ENCODE measurements around the gene SNRNP200. TPM values are rescaled to one million over a fixed set of nuclear protein-coding genes. Genes with fewer than 3 reads are reported as not detected.

SNRNP200 gene
- total RNA-seq, 2 donors from 2014 or later, result 117 to 148 TPM

DNA sequence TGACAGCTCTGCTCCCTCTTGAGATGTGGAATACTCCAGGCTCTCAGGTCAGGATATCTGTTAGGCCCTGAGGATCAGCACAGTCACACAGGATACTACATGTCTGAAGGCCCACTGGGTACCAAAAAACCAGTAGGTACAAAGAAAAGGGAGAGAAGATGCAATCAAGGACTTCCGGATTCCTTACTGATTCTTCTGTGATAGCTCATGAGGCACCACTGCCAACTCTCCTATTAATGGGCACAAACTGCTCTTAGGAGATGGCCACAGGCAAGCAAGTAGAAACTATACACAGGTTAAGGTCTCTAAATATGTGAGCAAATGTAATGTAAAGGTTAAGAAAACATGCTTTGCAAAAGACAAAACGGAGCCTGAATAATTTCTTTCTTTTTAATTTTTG is 43.0 kb downstream of the SNRNP200 start:
- Histone ChIP-seq H3K9me3 (no peaks in the 10 kb centered on the region), H3K27ac (no peak overlapping the region), H3K27me3 (replicated peaks; ENCODE audit: insufficient read depth) (no peaks in the 10 kb centered on the region), H3K4me3 (no peak overlapping the region), H3K4me1 (replicated peaks) (peaks cover 9% of the 10 kb centered on the region), H3K36me3 (no peaks in the 10 kb centered on the region)
- TF ChIP-seq POLR2AphosphoS5 (IDR thresholded peaks at IDR 0.05), result peak; percentile 11
- TF ChIP-seq, protein P1, sequence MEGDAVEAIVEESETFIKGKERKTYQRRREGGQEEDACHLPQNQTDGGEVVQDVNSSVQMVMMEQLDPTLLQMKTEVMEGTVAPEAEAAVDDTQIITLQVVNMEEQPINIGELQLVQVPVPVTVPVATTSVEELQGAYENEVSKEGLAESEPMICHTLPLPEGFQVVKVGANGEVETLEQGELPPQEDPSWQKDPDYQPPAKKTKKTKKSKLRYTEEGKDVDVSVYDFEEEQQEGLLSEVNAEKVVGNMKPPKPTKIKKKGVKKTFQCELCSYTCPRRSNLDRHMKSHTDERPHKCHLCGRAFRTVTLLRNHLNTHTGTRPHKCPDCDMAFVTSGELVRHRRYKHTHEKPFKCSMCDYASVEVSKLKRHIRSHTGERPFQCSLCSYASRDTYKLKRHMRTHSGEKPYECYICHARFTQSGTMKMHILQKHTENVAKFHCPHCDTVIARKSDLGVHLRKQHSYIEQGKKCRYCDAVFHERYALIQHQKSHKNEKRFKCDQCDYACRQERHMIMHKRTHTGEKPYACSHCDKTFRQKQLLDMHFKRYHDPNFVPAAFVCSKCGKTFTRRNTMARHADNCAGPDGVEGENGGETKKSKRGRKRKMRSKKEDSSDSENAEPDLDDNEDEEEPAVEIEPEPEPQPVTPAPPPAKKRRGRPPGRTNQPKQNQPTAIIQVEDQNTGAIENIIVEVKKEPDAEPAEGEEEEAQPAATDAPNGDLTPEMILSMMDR (IDR thresholded peaks at IDR 0.05), result no peak
- WGBS, result 39% methylated on average over 2 of the region's 2 CpGs
- DNase-seq (ENCODE audit: low spot score), result no peak
- intact Hi-C loops (cut with DNase I), result loop anchor here (5.0 kb wide), 1 partner anchor 125 kb away; the partner anchor contains the start of gene ASTL

DNA sequence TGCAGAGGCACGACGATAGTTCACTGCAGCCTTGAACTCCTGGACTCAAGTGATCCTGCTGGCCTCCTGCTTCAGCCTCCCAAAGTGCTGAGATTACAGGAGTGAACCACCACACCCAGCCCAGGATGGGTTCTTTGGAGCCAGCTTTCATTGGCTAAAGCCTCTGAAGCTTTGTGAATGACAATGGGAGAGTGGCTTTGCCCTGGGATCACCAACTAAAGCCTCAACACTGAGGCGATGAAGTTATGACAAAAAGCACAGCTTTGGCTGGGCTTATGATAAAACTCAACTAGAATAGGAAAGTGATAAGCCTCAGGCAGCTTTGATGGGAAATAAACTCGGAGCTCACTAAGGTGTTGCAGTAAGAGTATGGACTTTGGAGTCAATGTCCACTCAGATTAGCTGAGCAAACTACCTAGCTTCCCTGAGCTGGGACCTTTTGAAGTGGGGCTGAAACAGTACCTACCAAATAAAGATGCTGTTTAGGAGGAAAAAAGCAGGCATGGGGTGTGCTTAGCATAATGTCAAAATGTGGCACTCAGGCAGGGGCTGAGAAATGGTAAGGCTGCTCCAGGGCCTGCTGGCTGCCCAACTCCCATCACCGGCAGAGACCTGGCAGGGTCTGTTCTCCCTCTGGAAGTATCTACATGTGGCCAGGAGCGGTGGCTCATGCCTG is 43.9 kb downstream of the SNRNP200 start:
- intact Hi-C loops (cut with DNase I), result loop anchor here (5.0 kb wide), 1 partner anchor 124 kb away; the partner anchor contains the start of gene ASTL
- Histone ChIP-seq H3K27ac (peak overlapping the region in 1 of 2 donors; percentile 54), H3K36me3 (no peaks in the 10 kb centered on the region), H3K9me3 (no peaks in the 10 kb centered on the region), H3K4me3 (no peak overlapping the region), H3K4me1 (replicated peaks) (peaks cover 9% of the 10 kb centered on the region), H3K27me3 (replicated peaks; ENCODE audit: insufficient read depth) (no peaks in the 10 kb centered on the region)
- WGBS, result 88% methylated on average over 6 of the region's 6 CpGs
- TF ChIP-seq, protein P1 (IDR thresholded peaks at IDR 0.05), result no peak
- TF ChIP-seq POLR2A (IDR thresholded peaks at IDR 0.05), result no peak
- TF ChIP-seq POLR2AphosphoS5 (IDR thresholded peaks at IDR 0.05), result no peak
- DNase-seq (ENCODE audit: low spot score), result no peak

DNA sequence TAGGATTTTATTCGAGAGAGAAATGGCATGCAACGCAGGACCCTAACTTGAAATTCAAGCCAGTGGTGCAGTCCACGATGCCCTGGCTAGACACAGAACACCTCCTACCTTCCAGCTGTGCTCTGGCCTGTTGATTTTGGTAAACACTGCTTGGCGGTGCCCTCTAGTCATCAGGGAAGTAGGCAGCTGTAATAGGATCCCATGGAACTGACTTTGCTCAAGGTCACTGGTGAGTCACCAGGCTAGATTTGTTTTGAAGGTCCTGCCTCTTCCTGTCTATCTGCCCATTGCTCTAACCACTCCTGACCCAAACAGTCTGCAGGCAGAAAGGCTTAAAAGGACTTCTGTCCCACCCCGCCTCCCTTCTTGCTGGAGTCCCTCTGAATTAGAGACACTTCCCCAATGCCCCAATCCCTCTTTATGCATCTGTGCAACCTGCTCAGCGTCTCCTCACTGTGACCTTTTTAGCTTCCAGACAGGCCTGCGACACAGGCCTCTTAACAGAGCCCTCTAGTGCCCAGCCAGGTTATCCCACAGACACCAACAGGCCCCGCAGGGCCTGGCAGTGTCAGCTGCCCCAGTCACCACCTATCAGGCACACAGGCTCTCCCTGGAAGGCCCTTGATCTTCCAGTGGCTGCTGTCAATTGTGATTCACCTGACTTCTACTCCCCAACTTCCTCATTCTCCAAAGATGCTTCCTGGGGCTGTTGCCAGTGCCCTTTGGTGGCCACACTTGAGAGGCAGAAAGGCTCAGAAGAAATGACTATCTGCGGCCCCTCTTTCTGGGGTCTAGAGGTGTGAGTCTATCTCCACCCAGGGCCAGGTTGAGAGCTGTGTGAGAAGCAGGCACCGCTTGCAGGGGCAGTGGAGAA is 44.7 kb downstream of the SNRNP200 start:
- intact Hi-C loops (cut with DNase I), result loop anchor here (5.0 kb wide), 1 partner anchor 123 kb away; the partner anchor contains the start of gene ASTL
- Histone ChIP-seq H3K4me3 (no peak overlapping the region), H3K4me1 (replicated peaks) (peaks cover 9% of the 10 kb centered on the region), H3K9me3 (no peaks in the 10 kb centered on the region), H3K27me3 (replicated peaks; ENCODE audit: insufficient read depth) (no peaks in the 10 kb centered on the region), H3K27ac (peak overlapping the region; percentile 54 to 67), H3K36me3 (no peaks in the 10 kb centered on the region)
- 38% methylated on average over 10 of the region's 10 CpGs for WGBS
- peak; percentile 66 for DNase-seq (ENCODE audit: low spot score)
- TF ChIP-seq POLR2A (IDR thresholded peaks at IDR 0.05) (no peak), POLR2AphosphoS5 (IDR thresholded peaks at IDR 0.05) (peak; percentile 80)
- TF ChIP-seq, protein P1 (IDR thresholded peaks at IDR 0.05), result peak in 2 of 4 experiments; percentile 14 to 34

DNA sequence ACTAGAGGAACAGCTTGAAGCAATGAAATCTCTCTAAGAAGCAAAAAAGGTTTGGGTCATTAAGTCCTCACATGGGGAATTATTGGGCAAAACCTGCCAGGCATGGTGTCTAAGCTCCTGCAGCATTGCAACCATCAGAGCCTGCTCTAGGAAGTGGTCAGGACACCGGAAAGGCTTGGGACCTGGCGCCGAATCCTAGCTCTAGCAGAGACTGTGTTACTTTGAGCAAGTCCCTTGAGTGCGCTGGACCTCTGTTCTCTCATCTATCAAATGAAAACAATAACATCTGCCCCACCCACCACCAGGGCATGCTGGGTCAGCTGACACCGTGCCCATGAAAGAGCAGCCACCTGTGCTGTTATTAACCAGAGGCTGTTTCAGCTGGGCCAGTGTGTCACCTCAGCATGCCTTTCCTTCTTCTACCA is 45.8 kb downstream of the SNRNP200 start:
- WGBS, result 84% methylated on average over 5 of the region's 5 CpGs
- no peak overlapping the region for H3K4me3 ChIP-seq
- TF ChIP-seq POLR2A (IDR thresholded peaks at IDR 0.05) (no peak), POLR2AphosphoS5 (IDR thresholded peaks at IDR 0.05) (no peak)
- TF ChIP-seq, protein P1 (IDR thresholded peaks at IDR 0.05), result no peak
- H3K36me3 ChIP-seq, result peaks cover 0 to 5% of the 10 kb centered on the region in 2 donors
- peak overlapping the region; percentile 54 to 67 for H3K27ac ChIP-seq
- DNase-seq (ENCODE audit: low spot score), result no peak
- H3K4me1 ChIP-seq (replicated peaks), result peaks cover 4% of the 10 kb centered on the region
- intact Hi-C loops (cut with DNase I), result no loop called here
- H3K9me3 ChIP-seq, result no peaks in the 10 kb centered on the region
- no peaks in the 10 kb centered on the region for H3K27me3 ChIP-seq (replicated peaks; ENCODE audit: insufficient read depth)
